Memory B cell (primary cell): ENCODE results near the gene NCBP3.

ENCODE experiments used
- ATAC-seq: fragments of 150-1000 bp; cut with Tn5 transposase; 2 replicates; pipeline ENCODE4 v1.10.0; 2021; ENCODE audit warnings: low read depth, mild to moderate bottlenecking, moderate library complexity
- DNase-seq, 2 donors: peaks; one replicate each; pipeline ENCODE4 v3.0.0; 2022; ENCODE audit warnings: low spot score in 2 of 2
- H3K27ac Mint-ChIP-seq: one replicate; pipeline ENCODE4 v1.8.0; 2022; ENCODE audit warnings: mild to moderate bottlenecking, moderate library complexity, mixed read lengths
- H3K27me3 Mint-ChIP-seq: one replicate; pipeline ENCODE4 v1.8.0; 2022; ENCODE audit warnings: mixed read lengths
- H3K36me3 Mint-ChIP-seq: one replicate; pipeline ENCODE4 v1.8.0; 2022; ENCODE audit warnings: mild to moderate bottlenecking, mixed read lengths
- H3K4me1 Mint-ChIP-seq: one replicate; pipeline ENCODE4 v1.8.0; 2022; ENCODE audit warnings: mixed read lengths
- H3K4me3 Mint-ChIP-seq: one replicate; pipeline ENCODE4 v1.8.0; 2022; ENCODE audit warnings: mild to moderate bottlenecking, moderate library complexity, mixed read lengths
- H3K9me3 Mint-ChIP-seq: one replicate; pipeline ENCODE4 v1.8.0; 2022; ENCODE audit warnings: mixed read lengths

NCBP3 gene

GRCh38 chr17:3766779-3767178, 79.3 kb downstream of the NCBP3 start:
- Mint-ChIP-seq H3K4me3 (no peak overlapping the region), H3K27ac (no peak overlapping the region), H3K36me3 (no peaks in the 10 kb centered on the region), H3K9me3 (no peaks in the 10 kb centered on the region), H3K4me1 (peaks cover 19% of the 10 kb centered on the region), H3K27me3 (no peaks in the 10 kb centered on the region)
- DNase-seq = no peak
- ATAC-seq = no peak

- H3K36me3 Mint-ChIP-seq = peaks cover under 1% of the 10 kb centered on the region
- ATAC-seq (no peak), DNase-seq (no peak)
- H3K27me3 Mint-ChIP-seq = no peaks in the 10 kb centered on the region
- H3K9me3 Mint-ChIP-seq = no peaks in the 10 kb centered on the region
- H3K4me3 Mint-ChIP-seq = no peak overlapping the region
- peaks cover 18% of the 10 kb centered on the region for H3K4me1 Mint-ChIP-seq
- peak overlapping the region; percentile 15 for H3K27ac Mint-ChIP-seq
These were observed 80.1 kb downstream of the NCBP3 start for GRCh38 chr17:3765981-3766380.

GRCh38 chr17:3763777-3764170, 82.3 kb downstream of the NCBP3 start:
- ATAC-seq (no peak), DNase-seq (no peak)
- Mint-ChIP-seq H3K27ac (peak overlapping the region; percentile 58), H3K4me1 (peaks cover 11% of the 10 kb centered on the region), H3K9me3 (peaks cover 3% of the 10 kb centered on the region), H3K4me3 (no peak overlapping the region), H3K36me3 (peaks cover 5% of the 10 kb centered on the region), H3K27me3 (no peaks in the 10 kb centered on the region)

DNA sequence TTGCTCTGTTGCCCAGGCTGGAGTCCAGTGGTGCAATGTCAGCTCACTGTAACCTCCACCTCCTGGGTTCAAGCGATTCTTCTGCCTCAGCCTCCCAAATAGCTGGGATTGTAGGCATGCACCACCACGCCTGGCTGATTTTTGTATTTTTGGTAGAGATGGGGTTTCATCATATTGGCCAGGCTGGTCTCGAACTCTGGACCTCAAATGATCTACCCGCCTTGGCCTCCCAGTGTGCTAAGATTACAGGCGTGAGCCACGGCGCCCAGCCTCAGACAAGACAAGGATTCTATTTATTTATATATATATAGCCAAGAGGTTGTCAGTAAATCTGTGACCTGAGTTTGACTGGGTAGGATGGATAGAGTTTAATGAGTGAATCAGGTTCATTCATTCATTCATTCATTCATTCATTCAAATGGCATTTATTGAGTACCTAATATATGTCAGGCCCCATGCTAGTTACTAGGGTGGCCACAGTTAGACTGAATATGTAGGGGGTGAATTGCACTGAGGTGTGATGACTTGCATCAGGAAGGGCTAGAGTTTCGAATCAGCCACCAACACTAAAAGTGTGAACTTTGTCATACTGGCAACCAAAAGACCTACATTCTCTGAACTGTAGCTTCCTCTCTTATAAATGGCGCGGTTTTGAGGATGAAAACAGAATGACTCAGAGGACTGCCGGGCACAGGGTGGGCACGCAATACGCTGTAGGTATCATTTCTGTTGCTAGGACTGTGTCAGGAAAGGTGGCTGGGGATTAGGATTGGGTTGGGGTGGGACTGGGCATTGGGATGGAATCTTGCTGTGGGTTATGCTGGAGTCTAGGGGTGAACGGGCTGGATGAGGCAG, 82.9 kb downstream of the NCBP3 start:
- DNase-seq (no peak), ATAC-seq (no peak)
- Mint-ChIP-seq H3K27ac (peak overlapping the region; percentile 58), H3K36me3 (peaks cover 5% of the 10 kb centered on the region), H3K9me3 (peaks cover 3% of the 10 kb centered on the region), H3K27me3 (no peaks in the 10 kb centered on the region), H3K4me1 (peaks cover 11% of the 10 kb centered on the region), H3K4me3 (peak overlapping the region; percentile 2)

DNA sequence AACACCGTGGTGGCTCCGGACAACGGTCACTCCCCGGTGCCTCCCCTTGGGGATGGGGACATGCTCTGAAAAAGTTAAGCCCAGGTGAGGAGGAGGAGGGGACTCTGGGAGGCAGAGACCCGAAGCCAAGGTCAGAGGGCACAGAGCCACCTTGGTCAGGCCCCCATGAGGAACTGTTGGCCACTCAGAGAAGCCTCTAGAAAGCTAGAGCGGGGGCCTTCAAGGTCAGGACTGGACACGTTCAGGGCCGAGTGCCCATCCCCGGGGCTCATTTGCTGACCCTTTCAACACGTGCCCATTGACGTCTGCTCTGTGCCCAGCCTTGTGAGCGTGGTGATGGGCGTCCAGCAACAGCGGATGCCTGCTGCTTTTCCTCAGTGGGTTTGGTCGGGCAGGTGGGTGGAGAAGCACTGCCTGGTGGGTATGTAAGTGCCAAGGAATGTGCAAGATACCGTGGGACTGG, 84.1 kb downstream of the NCBP3 start:
- Mint-ChIP-seq H3K9me3 (peaks cover 3% of the 10 kb centered on the region), H3K27me3 (no peaks in the 10 kb centered on the region), H3K27ac (no peak overlapping the region), H3K4me1 (peaks cover 11% of the 10 kb centered on the region), H3K36me3 (peaks cover 5% of the 10 kb centered on the region), H3K4me3 (no peak overlapping the region)
- DNase-seq (no peak), ATAC-seq (no peak)

GRCh38 chr17:3761036-3761917, 84.8 kb downstream of the NCBP3 start:
- H3K9me3 Mint-ChIP-seq = peaks cover 3% of the 10 kb centered on the region
- H3K27ac Mint-ChIP-seq = no peak overlapping the region
- peaks cover 9% of the 10 kb centered on the region for H3K4me1 Mint-ChIP-seq
- no peaks in the 10 kb centered on the region for H3K27me3 Mint-ChIP-seq
- DNase-seq (no peak), ATAC-seq (no peak)
- H3K36me3 Mint-ChIP-seq = peaks cover 5% of the 10 kb centered on the region
- H3K4me3 Mint-ChIP-seq = no peak overlapping the region

DNA sequence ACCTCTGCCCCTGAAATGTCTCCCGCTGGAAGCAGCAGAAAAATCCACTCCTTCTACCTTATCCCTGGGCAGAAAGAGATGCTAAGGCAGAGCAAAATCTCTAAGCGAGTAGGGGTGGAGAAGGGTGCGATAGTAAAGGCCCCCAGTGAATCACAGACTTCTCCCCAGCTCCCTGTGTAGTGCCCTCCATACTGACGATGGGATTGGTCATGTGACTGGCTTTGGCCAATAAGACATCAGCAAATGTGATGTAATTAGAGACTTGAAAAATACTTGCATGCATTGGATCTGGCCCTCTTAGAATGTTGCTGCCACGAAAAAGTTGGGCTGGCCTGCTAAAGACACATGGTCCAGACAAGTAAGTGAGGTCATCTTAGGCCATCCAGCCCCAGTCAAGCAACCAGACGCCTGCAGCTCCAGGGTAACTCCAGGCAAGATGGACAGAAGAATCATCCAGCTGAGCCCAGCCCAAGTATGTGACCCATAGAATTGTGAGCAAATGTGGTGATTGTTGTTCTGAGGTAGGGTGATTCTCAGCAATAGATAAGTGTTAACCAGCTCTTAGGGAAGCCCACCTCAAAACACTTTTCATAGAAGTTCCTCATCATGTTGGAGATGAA, 86.3 kb downstream of the NCBP3 start:
- H3K27me3 Mint-ChIP-seq = no peaks in the 10 kb centered on the region
- ATAC-seq (no peak), DNase-seq (no peak)
- peaks cover 8% of the 10 kb centered on the region for H3K4me1 Mint-ChIP-seq
- no peak overlapping the region for H3K4me3 Mint-ChIP-seq
- H3K27ac Mint-ChIP-seq = no peak overlapping the region
- peaks cover 5% of the 10 kb centered on the region for H3K36me3 Mint-ChIP-seq
- H3K9me3 Mint-ChIP-seq = peaks cover 3% of the 10 kb centered on the region

DNA sequence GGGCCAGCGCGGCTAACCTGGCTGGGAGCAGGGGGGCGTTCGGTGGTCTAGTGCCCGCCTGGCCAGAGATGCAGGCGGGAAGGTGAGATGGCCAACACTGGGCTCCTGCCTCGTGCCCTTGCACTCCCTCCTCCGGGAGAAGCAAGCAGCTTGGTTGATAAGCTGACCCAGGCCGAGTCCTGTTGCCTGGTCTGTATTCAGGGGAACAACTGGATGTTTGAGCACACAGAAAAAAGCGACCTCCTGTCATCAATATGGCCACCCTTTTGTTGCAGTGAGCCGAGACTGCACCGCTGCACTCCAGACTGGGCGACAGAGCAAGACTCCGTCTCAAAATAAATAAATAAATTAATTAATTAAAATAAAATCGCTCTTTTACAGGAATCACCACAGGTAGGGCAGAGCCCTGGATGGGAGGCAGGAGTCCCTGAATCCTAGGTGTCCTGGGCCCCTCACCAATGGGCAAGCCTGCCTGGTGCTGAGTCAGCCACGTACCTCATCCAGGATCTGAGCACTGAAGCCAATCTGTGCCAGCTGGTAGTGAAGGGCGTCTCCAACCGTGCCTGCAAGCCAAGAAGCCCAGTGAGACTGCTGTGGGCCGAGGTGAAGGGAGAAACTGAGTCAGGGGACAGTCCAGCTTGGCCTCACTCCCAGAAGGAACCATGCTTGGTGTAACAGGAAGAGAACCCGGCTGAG, 90.6 kb downstream of the NCBP3 start:
- Mint-ChIP-seq H3K36me3 (peaks cover 3% of the 10 kb centered on the region), H3K27ac (peak overlapping the region; percentile 78), H3K27me3 (no peaks in the 10 kb centered on the region), H3K9me3 (peaks cover 3% of the 10 kb centered on the region), H3K4me1 (peaks cover 12% of the 10 kb centered on the region), H3K4me3 (peak overlapping the region; percentile 66)
- ATAC-seq (no peak), DNase-seq (no peak)

GRCh38 chr17:3754458-3755334, 91.3 kb downstream of the NCBP3 start:
- peaks cover 2% of the 10 kb centered on the region for H3K36me3 Mint-ChIP-seq
- peaks cover 13% of the 10 kb centered on the region for H3K4me1 Mint-ChIP-seq
- peak; percentile 79 to 80 for DNase-seq
- H3K4me3 Mint-ChIP-seq = peak overlapping the region; percentile 81
- no peaks in the 10 kb centered on the region for H3K27me3 Mint-ChIP-seq
- peaks cover 2% of the 10 kb centered on the region for H3K9me3 Mint-ChIP-seq
- H3K27ac Mint-ChIP-seq = peak overlapping the region; percentile 78
- peak; percentile 88 for ATAC-seq

GRCh38 chr17:3754066-3754457, 92.0 kb downstream of the NCBP3 start:
- H3K9me3 Mint-ChIP-seq = no peaks in the 10 kb centered on the region
- peak overlapping the region; percentile 78 for H3K27ac Mint-ChIP-seq
- ATAC-seq (no peak), DNase-seq (no peak)
- no peaks in the 10 kb centered on the region for H3K27me3 Mint-ChIP-seq
- H3K4me1 Mint-ChIP-seq = peaks cover 13% of the 10 kb centered on the region
- H3K36me3 Mint-ChIP-seq = no peaks in the 10 kb centered on the region
- H3K4me3 Mint-ChIP-seq = no peak overlapping the region

DNA sequence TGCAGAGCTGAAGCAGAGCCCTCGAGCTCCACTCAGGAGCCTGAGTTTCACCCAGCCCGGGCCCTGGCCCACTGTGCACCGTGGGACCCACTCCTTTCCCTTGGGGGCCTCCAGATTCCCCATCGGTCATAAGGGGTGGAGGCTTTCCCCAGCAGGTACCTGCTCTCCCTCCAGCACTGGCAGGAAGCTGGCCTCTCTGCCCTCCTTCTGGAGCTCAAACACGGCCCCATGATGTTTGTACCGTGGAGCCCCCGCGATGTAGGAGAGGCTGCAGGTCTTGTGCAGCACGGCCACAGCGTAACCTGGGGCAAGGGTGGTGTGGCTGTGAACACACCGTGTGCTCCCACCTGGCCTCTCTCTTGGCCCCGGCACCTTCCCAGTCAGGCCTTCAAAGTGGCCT, 92.4 kb downstream of the NCBP3 start:
- Mint-ChIP-seq H3K27ac (no peak overlapping the region), H3K4me1 (peaks cover 13% of the 10 kb centered on the region), H3K27me3 (no peaks in the 10 kb centered on the region), H3K36me3 (no peaks in the 10 kb centered on the region), H3K9me3 (no peaks in the 10 kb centered on the region), H3K4me3 (no peak overlapping the region)
- DNase-seq (no peak), ATAC-seq (no peak)
